Endodermal cell (in vitro differentiated cells): Measurements from ENCODE around the gene RBM26. TPM values are rescaled to one million over a fixed set of nuclear protein-coding genes. Genes with fewer than 3 reads are reported as not detected.

ENCODE experiments used
- DNase-seq: peaks from one replicate; pipeline ENCODE4 v3.0.0-alpha.2; 2017
- H3K27ac ChIP-seq: 2 replicates; pipeline ENCODE4 v1.5.1; 2013; ENCODE audit warnings: mild to moderate bottlenecking, low read depth, low read length, moderate library complexity
- H3K27me3 ChIP-seq: 2 replicates; pipeline ENCODE4 v1.6.1; 2013; ENCODE audit warnings: mild to moderate bottlenecking, low read length, moderate library complexity; ENCODE audit not compliant: insufficient read depth, control insufficient read depth, poor library complexity, severe bottlenecking
- H3K36me3 ChIP-seq: 2 replicates; pipeline ENCODE4 v1.7.0; 2013; ENCODE audit warnings: mild to moderate bottlenecking, low read length, moderate library complexity; ENCODE audit not compliant: control insufficient read depth, insufficient read depth
- H3K4me1 ChIP-seq: one replicate; pipeline ENCODE4 v1.7.0; 2013; ENCODE audit warnings: low read length; ENCODE audit not compliant: control insufficient read depth, insufficient read depth
- H3K4me3 ChIP-seq: 2 replicates; pipeline ENCODE4 v1.5.1; 2013; ENCODE audit warnings: mild to moderate bottlenecking, low read length, moderate library complexity
- H3K9ac ChIP-seq: 2 replicates; pipeline ENCODE4 v1.6.1; 2013; ENCODE audit warnings: mild to moderate bottlenecking, low read length, moderate library complexity; ENCODE audit not compliant: poor library complexity, severe bottlenecking; ENCODE audit errors: extremely low read depth
- H3K9me3 ChIP-seq: 2 replicates; pipeline ENCODE4 v1.6.1; 2013; ENCODE audit warnings: mild to moderate bottlenecking, low read length, moderate library complexity; ENCODE audit not compliant: control insufficient read depth
- H3K27ac Mint-ChIP-seq: 2 replicates; pipeline ENCODE4 v1.8.0; 2020; ENCODE audit warnings: mixed read lengths
- H3K27me3 Mint-ChIP-seq: 2 replicates; pipeline ENCODE4 v1.8.0; 2021; ENCODE audit warnings: mild to moderate bottlenecking, mixed read lengths; ENCODE audit not compliant: insufficient read depth
- H3K36me3 Mint-ChIP-seq: 2 replicates; pipeline ENCODE4 v1.8.0; 2020; ENCODE audit warnings: low read depth, mixed read lengths
- H3K4me1 Mint-ChIP-seq: 2 replicates; pipeline ENCODE4 v1.8.0; 2020; ENCODE audit warnings: mixed read lengths
- H3K4me3 Mint-ChIP-seq: 2 replicates; pipeline ENCODE4 v1.8.0; 2020; ENCODE audit warnings: mild to moderate bottlenecking, moderate library complexity, mixed read lengths
- H3K9me3 Mint-ChIP-seq: 2 replicates; pipeline ENCODE4 v1.8.0; 2020; ENCODE audit warnings: mild to moderate bottlenecking, mixed read lengths
- WGBS, 2 experiments: methylation state at CpG; one replicate each; pipeline versions ENCODE4 v1.1.5 to v1.1.7; 2013; ENCODE audit warnings: missing lambda C conversion rate in 2 of 2, mixed read lengths in 1 of 2; ENCODE audit not compliant: insufficient coverage in 1 of 2, insufficient read length in 1 of 2; 5-methylcytosine and 5-hydroxymethylcytosine counted together
- total RNA-seq, 2 donors: library from RNA; stranded (reverse); fragmentation: NEBNext Ultra II Directional in 1 of 2; extraction: Animal tissue kit (Norgen Biotek cat#: 25700) in 1 of 2; gene quantifications; 2 replicates in 1 of 2; 3 replicates in 1 of 2; pipeline ENCODE4 v1.2.1, GENCODE V29; 2021
- TF ChIP-seq, protein P1 (sequence below): fragments of 200-600 bp; sonication (generic); conservative IDR thresholded peaks from 2 replicates; pipeline ENCODE4 v1.5.0; 2021; ENCODE audit warnings: antibody characterized with exemption, mild to moderate bottlenecking

RBM26 gene
- total RNA-seq, 2 donors from 2014 or later: 65.0 to 81.7 TPM

DNA sequence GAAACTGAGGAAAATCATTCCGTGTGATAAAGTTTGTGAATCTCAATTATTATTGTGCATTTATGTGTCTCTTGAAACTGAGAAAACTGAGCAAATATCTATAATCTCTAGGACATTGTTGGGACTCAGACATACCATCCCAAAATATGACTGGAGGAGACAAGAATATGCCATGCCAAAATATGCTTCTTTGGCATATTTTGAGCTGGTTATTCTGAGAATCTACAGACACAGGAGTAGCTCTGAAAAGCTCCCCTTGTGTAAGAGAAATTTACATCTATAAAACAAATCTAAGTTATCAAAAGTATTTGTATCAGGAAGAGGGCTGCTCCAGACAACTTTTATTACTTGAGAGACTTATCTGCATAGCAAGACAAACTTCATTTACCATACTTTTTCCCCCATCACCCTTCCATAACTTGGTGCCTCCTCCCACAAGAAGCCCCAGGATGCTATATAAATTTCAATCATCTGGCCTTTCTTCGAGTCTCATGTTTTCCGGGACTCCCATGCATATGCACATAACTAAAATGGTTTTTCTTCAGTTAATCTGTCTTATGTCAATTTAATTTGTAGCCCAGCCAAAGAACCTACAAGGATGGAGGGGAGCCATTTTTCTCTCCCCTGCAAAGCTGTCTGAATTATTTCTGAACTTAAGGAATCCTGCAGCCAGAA lies 46.3 kb upstream of the RBM26 start:
- peaks cover 8% of the 10 kb centered on the region for H3K4me1 Mint-ChIP-seq
- Histone ChIP-seq H3K9me3 (no peaks in the 10 kb centered on the region), H3K9ac (no peak overlapping the region), H3K4me1 (no peaks in the 10 kb centered on the region), H3K27me3 (peaks cover 20% of the 10 kb centered on the region), H3K27ac (no peak overlapping the region), H3K4me3 (no peak overlapping the region), H3K36me3 (no peaks in the 10 kb centered on the region)
- TF ChIP-seq, protein P1, sequence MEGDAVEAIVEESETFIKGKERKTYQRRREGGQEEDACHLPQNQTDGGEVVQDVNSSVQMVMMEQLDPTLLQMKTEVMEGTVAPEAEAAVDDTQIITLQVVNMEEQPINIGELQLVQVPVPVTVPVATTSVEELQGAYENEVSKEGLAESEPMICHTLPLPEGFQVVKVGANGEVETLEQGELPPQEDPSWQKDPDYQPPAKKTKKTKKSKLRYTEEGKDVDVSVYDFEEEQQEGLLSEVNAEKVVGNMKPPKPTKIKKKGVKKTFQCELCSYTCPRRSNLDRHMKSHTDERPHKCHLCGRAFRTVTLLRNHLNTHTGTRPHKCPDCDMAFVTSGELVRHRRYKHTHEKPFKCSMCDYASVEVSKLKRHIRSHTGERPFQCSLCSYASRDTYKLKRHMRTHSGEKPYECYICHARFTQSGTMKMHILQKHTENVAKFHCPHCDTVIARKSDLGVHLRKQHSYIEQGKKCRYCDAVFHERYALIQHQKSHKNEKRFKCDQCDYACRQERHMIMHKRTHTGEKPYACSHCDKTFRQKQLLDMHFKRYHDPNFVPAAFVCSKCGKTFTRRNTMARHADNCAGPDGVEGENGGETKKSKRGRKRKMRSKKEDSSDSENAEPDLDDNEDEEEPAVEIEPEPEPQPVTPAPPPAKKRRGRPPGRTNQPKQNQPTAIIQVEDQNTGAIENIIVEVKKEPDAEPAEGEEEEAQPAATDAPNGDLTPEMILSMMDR: no peak
- no peak overlapping the region for H3K27ac Mint-ChIP-seq
- WGBS, 2 experiments: 80 to 86% methylated on average over 1 to 3 of the region's 3 CpGs
- H3K4me3 Mint-ChIP-seq: no peak overlapping the region
- no peaks in the 10 kb centered on the region for H3K36me3 Mint-ChIP-seq
- no peak for DNase-seq
- no peaks in the 10 kb centered on the region for H3K9me3 Mint-ChIP-seq
- peaks cover 52% of the 10 kb centered on the region for H3K27me3 Mint-ChIP-seq

DNA sequence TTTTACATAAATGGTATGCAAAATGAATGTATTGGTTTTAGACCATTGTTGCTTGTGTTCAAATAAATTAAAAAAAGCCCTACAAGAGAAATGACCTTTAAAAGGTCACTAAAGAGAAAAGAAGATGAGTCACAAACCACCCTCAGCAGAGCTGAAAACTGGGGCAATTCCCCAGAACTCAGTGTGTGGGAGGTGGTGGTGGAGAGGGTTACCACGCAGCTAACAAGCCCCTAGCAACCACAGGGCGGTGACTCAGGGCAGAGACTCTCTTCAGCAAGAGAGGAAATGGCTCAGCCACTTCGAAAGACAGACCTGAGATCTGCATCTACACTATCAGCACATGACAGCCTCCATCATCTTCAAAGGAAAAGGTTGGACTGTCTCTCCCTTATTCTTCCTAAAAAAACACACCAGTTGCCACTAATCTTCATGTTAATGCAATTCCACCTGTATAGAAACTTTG lies 45.5 kb upstream of the RBM26 start:
- H3K4me1 ChIP-seq: no peaks in the 10 kb centered on the region
- H3K4me3 Mint-ChIP-seq: no peak overlapping the region
- H3K27ac Mint-ChIP-seq: no peak overlapping the region
- H3K4me3 ChIP-seq: no peak overlapping the region
- TF ChIP-seq, protein P1: no peak
- no peaks in the 10 kb centered on the region for H3K9me3 ChIP-seq
- peak; percentile 58 for DNase-seq
- no peaks in the 10 kb centered on the region for H3K9me3 Mint-ChIP-seq
- H3K36me3 ChIP-seq: no peaks in the 10 kb centered on the region
- H3K27me3 Mint-ChIP-seq: peaks cover 58% of the 10 kb centered on the region
- H3K27ac ChIP-seq: no peak overlapping the region
- no peak overlapping the region for H3K9ac ChIP-seq
- 17 to 50% methylated on average over 1 to 3 of the region's 3 CpGs for WGBS, 2 experiments
- no peaks in the 10 kb centered on the region for H3K36me3 Mint-ChIP-seq
- H3K27me3 ChIP-seq: peaks cover 20% of the 10 kb centered on the region
- peaks cover 15% of the 10 kb centered on the region for H3K4me1 Mint-ChIP-seq

DNA sequence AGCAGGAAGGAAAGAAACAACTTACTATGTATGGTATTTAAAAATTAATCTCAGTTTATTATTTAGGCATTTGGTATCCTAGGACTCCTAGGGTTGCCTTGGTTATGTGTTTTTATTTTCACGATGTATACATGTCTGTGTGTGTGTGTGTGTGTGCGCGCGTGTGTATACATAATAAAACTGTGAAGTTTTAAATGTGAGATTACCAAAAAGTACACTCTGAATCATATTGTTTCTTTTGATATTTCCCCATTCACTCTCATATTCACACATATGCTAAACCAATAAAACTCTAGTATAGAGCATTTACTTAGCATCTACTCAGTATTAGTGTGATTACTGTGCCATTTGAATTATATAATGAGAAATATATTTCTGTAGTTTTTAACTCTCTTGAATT lies 44.1 kb upstream of the RBM26 start:
- Mint-ChIP-seq H3K4me1 (peaks cover 18% of the 10 kb centered on the region), H3K9me3 (no peaks in the 10 kb centered on the region), H3K27me3 (peaks cover 66% of the 10 kb centered on the region), H3K4me3 (no peak overlapping the region), H3K36me3 (no peaks in the 10 kb centered on the region), H3K27ac (no peak overlapping the region)
- no peak for DNase-seq
- no peak overlapping the region for H3K9ac ChIP-seq
- no peaks in the 10 kb centered on the region for H3K4me1 ChIP-seq
- no peaks in the 10 kb centered on the region for H3K9me3 ChIP-seq
- WGBS, 2 experiments: 100% methylated on average over 1 of the region's 4 CpGs; no CpG with 5 or more reads in 1 of the 2 experiments
- H3K4me3 ChIP-seq: no peak overlapping the region
- peaks cover 20% of the 10 kb centered on the region for H3K27me3 ChIP-seq
- H3K36me3 ChIP-seq: no peaks in the 10 kb centered on the region
- TF ChIP-seq, protein P1: no peak
- H3K27ac ChIP-seq: no peak overlapping the region
